Thoracic aorta (tissue), 2 donors: Measurements from ENCODE around the gene SEBOX. TPM values are rescaled to one million over a fixed set of nuclear protein-coding genes. Genes with fewer than 3 reads are reported as not detected.

Source experiments
- ATAC-seq: fragments of 150-250 bp; one replicate; pipeline ENCODE4 v1.8.0; 2017; ENCODE audit warnings: low read depth; ENCODE audit not compliant: insufficient number of reproducible peaks, low FRiP score
- DNase-seq: peaks from one replicate; pipeline ENCODE4 v3.0.0-alpha.2; 2020; ENCODE audit warnings: low spot score
- H3K27ac ChIP-seq, 2 donors: fragments of 200-600 bp; sonication (generic); 1 replicate in 1 of 2; 2 replicates in 1 of 2; pipeline ENCODE4 v1.5.1; 2016; ENCODE audit warnings: mild to moderate bottlenecking in 2 of 2, moderate library complexity in 2 of 2
- H3K27me3 ChIP-seq: fragments of 200-600 bp; sonication (generic); replicated peaks from 2 replicates; pipeline ENCODE4 v1.6.0; 2016; ENCODE audit warnings: mild to moderate bottlenecking; ENCODE audit not compliant: insufficient read depth
- H3K36me3 ChIP-seq: fragments of 200-600 bp; sonication (generic); one replicate; pipeline ENCODE4 v1.5.1; 2016
- H3K4me1 ChIP-seq, 2 donors: fragments of 200-600 bp; sonication (generic); 1 replicate in 1 of 2; 2 replicates in 1 of 2; pipeline versions ENCODE4 v1.5.1 to v1.6.0; 2016; ENCODE audit warnings: low read depth in 2 of 2, mild to moderate bottlenecking in 1 of 2; ENCODE audit not compliant: control insufficient read depth in 1 of 2
- H3K4me3 ChIP-seq: fragments of 200-600 bp; sonication (generic); 2 replicates; pipeline ENCODE4 v1.5.1; 2016; ENCODE audit warnings: mild to moderate bottlenecking
- H3K9me3 ChIP-seq: fragments of 200-600 bp; sonication (generic); 2 replicates; pipeline ENCODE4 v1.5.1; 2016
- CTCF ChIP-seq: fragments of 200-600 bp; sonication (generic); IDR thresholded peaks from one replicate; pipeline ENCODE4 v1.5.1; 2019; ENCODE audit warnings: antibody characterized with exemption
- total RNA-seq, 2 donors: library from RNA; depleted of rRNA; stranded (reverse); fragments of >200 nt; gene quantifications; one replicate each; pipeline versions ENCODE4 v1.1.0 to v1.2.3, GENCODE V29; 2016

The SEBOX gene
- total RNA-seq, 2 donors from 2014 or later, result not detected

- ATAC-seq, result no peak
- no peak for DNase-seq
- no peaks in the 10 kb centered on the region for H3K27me3 ChIP-seq
- TF ChIP-seq CTCF, result no peak
- no peaks in the 10 kb centered on the region for H3K4me1 ChIP-seq
- no peak overlapping the region for H3K4me3 ChIP-seq
- H3K36me3 ChIP-seq, result peaks cover 41% of the 10 kb centered on the region
- H3K27ac ChIP-seq, result no peak overlapping the region
- no peaks in the 10 kb centered on the region for H3K9me3 ChIP-seq
These were observed 25.1 kb upstream of the SEBOX start for GRCh38 chr17:28390141-28390540.

- peaks cover 34% of the 10 kb centered on the region for H3K36me3 ChIP-seq
- no peak for DNase-seq
- H3K4me3 ChIP-seq, result no peak overlapping the region
- no peak overlapping the region for H3K27ac ChIP-seq
- H3K9me3 ChIP-seq, result no peaks in the 10 kb centered on the region
- ATAC-seq, result no peak
- no peaks in the 10 kb centered on the region for H3K4me1 ChIP-seq
- no peak for TF ChIP-seq CTCF
- no peaks in the 10 kb centered on the region for H3K27me3 ChIP-seq
These were observed 23.1 kb upstream of the SEBOX start for GRCh38 chr17:28388106-28388505.

- no peak overlapping the region for H3K27ac ChIP-seq
- no peak for ATAC-seq
- peaks cover 26% of the 10 kb centered on the region for H3K36me3 ChIP-seq
- no peak for TF ChIP-seq CTCF
- no peaks in the 10 kb centered on the region for H3K4me1 ChIP-seq
- H3K9me3 ChIP-seq, result no peaks in the 10 kb centered on the region
- H3K27me3 ChIP-seq, result no peaks in the 10 kb centered on the region
- DNase-seq, result no peak
- H3K4me3 ChIP-seq, result no peak overlapping the region
These were observed 21.4 kb upstream of the SEBOX start for GRCh38 chr17:28386391-28386790.

- H3K27ac ChIP-seq, result no peak overlapping the region
- ATAC-seq, result no peak
- TF ChIP-seq CTCF, result no peak
- H3K4me3 ChIP-seq, result peak overlapping the region; percentile 70
- H3K4me1 ChIP-seq, result no peaks in the 10 kb centered on the region
- no peaks in the 10 kb centered on the region for H3K27me3 ChIP-seq
- H3K36me3 ChIP-seq, result peaks cover 21% of the 10 kb centered on the region
- no peaks in the 10 kb centered on the region for H3K9me3 ChIP-seq
- no peak for DNase-seq
These were observed 20.4 kb upstream of the SEBOX start for GRCh38 chr17:28385406-28385805.

- Histone ChIP-seq H3K27ac (no peak overlapping the region), H3K9me3 (no peaks in the 10 kb centered on the region), H3K4me1 (no peaks in the 10 kb centered on the region), H3K27me3 (no peaks in the 10 kb centered on the region), H3K36me3 (peaks cover 17% of the 10 kb centered on the region), H3K4me3 (peak overlapping the region; percentile 70)
- no peak for DNase-seq
- no peak for ATAC-seq
- no peak for TF ChIP-seq CTCF
These were observed 20.0 kb upstream of the SEBOX start for GRCh38 chr17:28385037-28385400.
